HL-60 (cell line): ENCODE measurements around the gene LAMA1.
"Not testable (repeated sequence)": the region's sequence is repeated elsewhere in the genome, so short reads cannot be mapped to it uniquely, and the experiment has no call there.

ENCODE experiments used
- DNase-seq, 2 experiments: peaks; one replicate each; pipeline ENCODE4 v3.0.0-alpha.2; 2010 to 2020; ENCODE audit warnings: low read depth in 1 of 2, low spot score in 1 of 2
- H3K27ac ChIP-seq: fragments of 250-450 bp; sonication (Bioruptor Pico); replicated peaks from 2 replicates; pipeline ENCODE4 v1.5.1; 2020; ENCODE audit warnings: mild to moderate bottlenecking, moderate library complexity
- H3K27me3 ChIP-seq: fragments of 250-450 bp; sonication (Bioruptor Pico); 2 replicates; pipeline ENCODE4 v1.5.1; 2021; ENCODE audit warnings: mild to moderate bottlenecking, moderate library complexity; ENCODE audit not compliant: insufficient read depth, poor library complexity, severe bottlenecking
- H3K4me3 ChIP-seq: replicated peaks from 2 replicates; pipeline ENCODE4 v1.5.1; 2011; ENCODE audit warnings: mild to moderate bottlenecking, control low read depth, low read length; ENCODE audit not compliant: insufficient read depth
- GABPA ChIP-seq: IDR thresholded peaks from 2 replicates; pipeline ENCODE4 v1.6.1; 2012; ENCODE audit warnings: low read depth
- POLR2AphosphoS5 ChIP-seq: IDR thresholded peaks from 2 replicates; pipeline ENCODE4 v1.6.1; 2012; ENCODE audit warnings: low read depth
- SPI1 ChIP-seq: IDR thresholded peaks from 2 replicates; pipeline ENCODE4 v1.6.1; 2012; ENCODE audit warnings: low read depth, mild to moderate bottlenecking, borderline replicate concordance
- TF ChIP-seq, protein P1 (sequence below): IDR thresholded peaks from 2 replicates; pipeline ENCODE4 v1.6.1; 2012; ENCODE audit warnings: low read depth; ENCODE audit not compliant: insufficient replicate concordance
- TF ChIP-seq, protein P2 (sequence below): IDR thresholded peaks from one replicate; pipeline ENCODE4 v1.5.1; 2011; ENCODE audit warnings: low read length, control low read depth, inconsistent platforms; ENCODE audit not compliant: insufficient read depth

Gene LAMA1

GRCh38 chr18:6939972-6940371 lies 177.6 kb downstream of the LAMA1 start:
- H3K27me3 ChIP-seq: no peaks in the 10 kb centered on the region
- TF ChIP-seq, protein P1, sequence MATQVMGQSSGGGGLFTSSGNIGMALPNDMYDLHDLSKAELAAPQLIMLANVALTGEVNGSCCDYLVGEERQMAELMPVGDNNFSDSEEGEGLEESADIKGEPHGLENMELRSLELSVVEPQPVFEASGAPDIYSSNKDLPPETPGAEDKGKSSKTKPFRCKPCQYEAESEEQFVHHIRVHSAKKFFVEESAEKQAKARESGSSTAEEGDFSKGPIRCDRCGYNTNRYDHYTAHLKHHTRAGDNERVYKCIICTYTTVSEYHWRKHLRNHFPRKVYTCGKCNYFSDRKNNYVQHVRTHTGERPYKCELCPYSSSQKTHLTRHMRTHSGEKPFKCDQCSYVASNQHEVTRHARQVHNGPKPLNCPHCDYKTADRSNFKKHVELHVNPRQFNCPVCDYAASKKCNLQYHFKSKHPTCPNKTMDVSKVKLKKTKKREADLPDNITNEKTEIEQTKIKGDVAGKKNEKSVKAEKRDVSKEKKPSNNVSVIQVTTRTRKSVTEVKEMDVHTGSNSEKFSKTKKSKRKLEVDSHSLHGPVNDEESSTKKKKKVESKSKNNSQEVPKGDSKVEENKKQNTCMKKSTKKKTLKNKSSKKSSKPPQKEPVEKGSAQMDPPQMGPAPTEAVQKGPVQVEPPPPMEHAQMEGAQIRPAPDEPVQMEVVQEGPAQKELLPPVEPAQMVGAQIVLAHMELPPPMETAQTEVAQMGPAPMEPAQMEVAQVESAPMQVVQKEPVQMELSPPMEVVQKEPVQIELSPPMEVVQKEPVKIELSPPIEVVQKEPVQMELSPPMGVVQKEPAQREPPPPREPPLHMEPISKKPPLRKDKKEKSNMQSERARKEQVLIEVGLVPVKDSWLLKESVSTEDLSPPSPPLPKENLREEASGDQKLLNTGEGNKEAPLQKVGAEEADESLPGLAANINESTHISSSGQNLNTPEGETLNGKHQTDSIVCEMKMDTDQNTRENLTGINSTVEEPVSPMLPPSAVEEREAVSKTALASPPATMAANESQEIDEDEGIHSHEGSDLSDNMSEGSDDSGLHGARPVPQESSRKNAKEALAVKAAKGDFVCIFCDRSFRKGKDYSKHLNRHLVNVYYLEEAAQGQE: no peak
- TF ChIP-seq SPI1 (no peak), POLR2AphosphoS5 (no peak), GABPA (no peak)
- TF ChIP-seq, protein P2, sequence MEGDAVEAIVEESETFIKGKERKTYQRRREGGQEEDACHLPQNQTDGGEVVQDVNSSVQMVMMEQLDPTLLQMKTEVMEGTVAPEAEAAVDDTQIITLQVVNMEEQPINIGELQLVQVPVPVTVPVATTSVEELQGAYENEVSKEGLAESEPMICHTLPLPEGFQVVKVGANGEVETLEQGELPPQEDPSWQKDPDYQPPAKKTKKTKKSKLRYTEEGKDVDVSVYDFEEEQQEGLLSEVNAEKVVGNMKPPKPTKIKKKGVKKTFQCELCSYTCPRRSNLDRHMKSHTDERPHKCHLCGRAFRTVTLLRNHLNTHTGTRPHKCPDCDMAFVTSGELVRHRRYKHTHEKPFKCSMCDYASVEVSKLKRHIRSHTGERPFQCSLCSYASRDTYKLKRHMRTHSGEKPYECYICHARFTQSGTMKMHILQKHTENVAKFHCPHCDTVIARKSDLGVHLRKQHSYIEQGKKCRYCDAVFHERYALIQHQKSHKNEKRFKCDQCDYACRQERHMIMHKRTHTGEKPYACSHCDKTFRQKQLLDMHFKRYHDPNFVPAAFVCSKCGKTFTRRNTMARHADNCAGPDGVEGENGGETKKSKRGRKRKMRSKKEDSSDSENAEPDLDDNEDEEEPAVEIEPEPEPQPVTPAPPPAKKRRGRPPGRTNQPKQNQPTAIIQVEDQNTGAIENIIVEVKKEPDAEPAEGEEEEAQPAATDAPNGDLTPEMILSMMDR: no peak
- H3K27ac ChIP-seq: no peak overlapping the region
- no peak for DNase-seq
- H3K4me3 ChIP-seq: no peak overlapping the region

GRCh38 chr18:6938403-6938802 lies 179.2 kb downstream of the LAMA1 start:
- DNase-seq, H3K27ac ChIP-seq, H3K4me3 ChIP-seq, H3K27me3 ChIP-seq: not testable (repeated sequence)

- Histone ChIP-seq H3K4me3 (no peak overlapping the region), H3K27ac (no peak overlapping the region), H3K27me3 (no peaks in the 10 kb centered on the region)
- TF ChIP-seq, protein P2: no peak
- TF ChIP-seq GABPA (no peak), POLR2AphosphoS5 (no peak), SPI1 (no peak)
- TF ChIP-seq, protein P1: no peak
- DNase-seq: no peak
Measured at GRCh38 chr18:6938003-6938402, 179.6 kb downstream of the LAMA1 start.

- DNase-seq: no peak
- TF ChIP-seq, protein P1: no peak
- TF ChIP-seq SPI1: no peak
- TF ChIP-seq, protein P2: no peak
- TF ChIP-seq GABPA: no peak
- TF ChIP-seq POLR2AphosphoS5: no peak
- Histone ChIP-seq H3K27ac (no peak overlapping the region), H3K4me3 (no peak overlapping the region), H3K27me3 (no peaks in the 10 kb centered on the region)
Measured at GRCh38 chr18:6934859-6935258, 182.7 kb downstream of the LAMA1 start.
